HG03342 (cell line): ENCODE measurements around the gene MTG1.
"Not testable (repeated sequence)": the region's sequence is repeated elsewhere in the genome, so short reads cannot be mapped to it uniquely, and the experiment has no call there.

Experiments used
- ATAC-seq: cut with Tn5 transposase; IDR thresholded peaks from one replicate; pipeline ENCODE4 v1.9.1; 2021; ENCODE audit warnings: mild to moderate bottlenecking, moderate library complexity; ENCODE audit not compliant: unreplicated experiment

MTG1 gene

DNA sequence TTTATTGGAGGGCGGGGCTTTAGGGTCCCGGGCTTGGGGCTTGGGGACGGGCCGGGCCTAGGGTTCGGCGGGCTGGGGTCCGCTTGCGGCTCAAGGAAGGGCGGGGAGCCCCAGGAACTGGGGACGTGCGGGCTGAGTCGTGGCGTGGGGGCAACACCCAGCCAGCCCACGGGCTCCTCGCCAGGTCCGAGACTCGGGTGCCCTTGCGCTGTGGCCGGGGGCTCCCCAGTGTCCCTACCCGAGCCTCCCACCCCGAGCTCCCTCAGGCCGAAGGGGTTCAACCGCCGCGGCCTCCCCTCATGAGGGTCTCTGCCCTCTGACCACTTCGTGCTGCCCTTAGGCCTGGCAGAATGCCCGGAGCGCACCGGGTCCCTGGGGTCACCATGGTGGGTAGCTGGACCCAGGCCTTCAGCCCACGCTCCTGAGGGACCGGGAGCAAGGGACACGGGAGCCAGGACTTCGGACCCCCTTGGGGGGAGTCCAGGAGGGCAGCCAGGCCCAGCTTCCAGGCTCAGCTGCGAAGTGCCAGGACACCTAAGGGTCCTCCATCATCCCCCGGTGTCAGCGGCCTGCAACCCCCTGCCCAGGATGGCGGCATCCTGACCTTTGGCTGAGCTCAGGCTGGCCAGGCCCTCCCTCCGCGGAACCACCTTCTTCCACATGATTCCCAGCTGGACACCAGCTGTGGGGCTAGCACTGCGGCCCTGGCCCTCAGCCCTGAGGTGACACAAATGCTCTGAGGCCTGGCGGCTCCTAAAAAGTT is 35.6 kb upstream of the MTG1 start:
- ATAC-seq: no peak

DNA sequence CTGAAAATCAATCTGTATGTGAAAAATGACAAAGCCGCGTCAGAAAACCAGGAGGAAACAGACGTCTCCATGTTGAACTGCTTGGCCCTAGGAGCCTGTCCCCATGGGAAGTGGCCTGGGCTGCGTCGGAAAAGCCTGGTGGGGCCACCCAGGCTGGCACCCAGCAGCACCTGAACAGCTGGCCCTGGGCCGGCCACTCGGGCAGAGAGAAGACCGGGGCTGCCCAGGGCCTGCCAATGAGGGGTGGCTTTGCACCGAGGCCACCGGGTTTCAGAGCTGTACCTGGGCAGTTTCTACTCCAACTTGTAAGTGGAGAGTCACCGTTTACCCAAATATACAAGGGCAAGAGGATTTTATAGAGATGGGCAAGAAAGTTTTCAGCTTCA is 35.0 kb upstream of the MTG1 start:
- no peak for ATAC-seq

DNA sequence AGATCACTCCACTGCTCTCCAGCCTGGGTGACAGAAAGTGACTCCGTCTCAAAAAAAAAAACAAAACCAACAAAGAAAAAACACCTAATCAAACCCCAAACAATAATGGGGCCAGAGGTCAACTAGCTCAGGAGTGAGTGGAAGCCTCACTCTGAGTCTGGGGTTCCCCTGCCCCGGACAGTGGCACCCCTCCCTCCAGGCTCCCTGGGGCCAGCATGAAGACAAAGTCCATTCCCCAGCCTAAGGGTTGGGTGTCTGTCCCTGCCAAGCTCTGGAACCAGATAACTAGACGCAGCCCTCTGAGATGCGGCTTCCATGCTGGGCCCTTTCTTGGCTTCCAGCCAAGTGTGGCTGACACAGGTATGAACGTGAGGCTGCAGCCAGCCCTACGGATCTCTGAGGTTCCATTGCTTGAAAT is 34.4 kb upstream of the MTG1 start:
- ATAC-seq: no peak

DNA sequence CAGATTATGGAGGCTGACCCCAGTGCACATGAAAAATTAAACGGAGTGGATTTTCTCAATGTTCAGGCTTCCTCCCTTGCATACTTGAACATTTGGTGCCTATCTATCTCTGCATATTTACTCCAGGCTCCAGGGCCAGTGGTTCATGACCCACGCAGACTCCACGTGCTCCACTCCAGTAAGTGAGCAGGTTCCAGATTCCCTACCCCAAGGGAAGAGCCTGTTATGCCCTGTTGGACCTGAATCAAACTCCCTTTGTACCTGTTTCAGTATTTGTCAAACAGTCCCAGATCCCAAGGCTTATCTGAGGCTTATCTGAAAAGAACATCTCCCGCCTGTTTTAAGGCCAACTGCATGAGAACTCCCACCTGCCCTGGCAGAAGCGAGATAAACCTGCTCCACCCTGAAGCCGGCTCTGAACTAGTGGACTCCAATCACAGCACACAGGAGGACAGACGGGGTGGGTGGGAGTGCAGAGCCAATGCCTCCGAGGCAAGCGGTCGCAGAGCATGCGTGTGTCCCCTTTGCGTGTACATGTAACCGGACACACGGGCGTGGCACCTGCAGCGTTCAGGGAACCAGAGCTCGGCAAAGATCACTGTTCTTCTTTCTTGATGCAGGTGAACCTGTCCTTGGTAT is 33.9 kb upstream of the MTG1 start:
- ATAC-seq: no peak

DNA sequence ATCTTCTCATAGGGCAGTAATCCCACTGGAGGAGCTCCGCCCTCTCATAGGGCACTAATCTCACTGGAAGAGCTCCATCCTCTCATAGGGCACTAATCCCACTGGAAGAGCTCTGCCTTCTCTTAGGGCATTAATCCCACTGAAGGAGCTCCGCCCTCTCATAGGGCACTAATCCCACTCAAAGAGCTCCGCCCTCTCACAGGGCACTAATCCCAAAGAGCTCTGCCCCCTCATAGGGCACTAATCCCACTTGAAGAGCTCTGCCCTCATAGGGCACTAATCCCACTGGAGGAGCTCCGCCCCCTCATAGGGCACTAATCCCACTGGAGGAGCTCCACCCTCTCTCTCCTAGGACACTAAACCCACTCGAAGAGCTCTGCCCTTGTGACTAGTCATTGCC is 32.7 kb upstream of the MTG1 start:
- ATAC-seq: no peak

DNA sequence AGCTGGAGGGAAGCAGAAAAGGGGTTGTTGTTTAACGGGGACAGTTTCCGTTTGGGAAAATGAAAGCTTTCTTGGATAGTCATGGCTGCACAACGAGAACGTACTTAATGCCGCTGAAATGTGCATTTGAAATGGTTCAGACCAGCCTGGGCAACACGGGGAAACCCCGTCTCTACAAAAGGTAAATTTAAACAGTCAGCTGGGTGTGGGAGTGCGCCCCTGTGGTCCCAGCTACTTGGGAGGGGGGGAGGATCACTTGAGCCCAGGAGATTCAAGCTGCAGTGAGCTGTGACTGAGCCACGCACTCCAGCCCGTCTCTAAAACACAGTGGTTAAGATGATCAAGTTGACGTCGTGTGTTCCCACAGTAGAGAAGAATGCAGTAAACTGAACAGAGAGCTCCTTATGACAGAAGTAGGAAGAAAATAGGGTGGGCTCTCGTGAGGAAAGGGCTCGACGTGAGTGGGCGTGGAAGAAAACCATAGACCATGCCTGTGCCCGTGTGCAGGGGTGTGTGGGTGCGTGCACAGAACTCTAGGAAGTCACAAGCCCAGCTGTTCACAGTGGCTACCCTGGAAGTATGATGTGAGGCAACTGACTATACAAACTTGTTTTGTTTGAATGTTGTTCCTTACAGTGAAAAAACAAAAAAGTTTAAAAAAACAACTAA is 32.0 kb upstream of the MTG1 start:
- ATAC-seq: no peak

DNA sequence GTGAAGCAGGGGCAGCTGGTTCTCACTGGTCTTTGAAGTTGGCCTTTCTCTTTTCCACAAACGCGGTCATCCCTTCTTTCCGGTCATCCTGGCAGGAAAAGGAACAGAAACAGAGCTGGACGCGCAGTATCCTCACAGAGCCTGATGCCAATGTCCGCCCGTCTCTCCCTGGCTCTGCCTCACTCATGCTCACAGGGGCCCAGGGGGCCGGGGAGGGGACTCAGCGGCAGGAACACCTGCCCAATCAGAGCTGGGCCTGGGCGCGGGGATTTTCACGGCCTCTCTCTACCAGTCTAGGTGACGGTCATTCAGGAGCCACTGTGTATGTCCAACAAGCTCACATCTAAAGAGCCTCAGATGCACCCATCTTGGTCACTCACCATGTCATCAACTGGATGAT is 31.1 kb upstream of the MTG1 start:
- no peak for ATAC-seq

DNA sequence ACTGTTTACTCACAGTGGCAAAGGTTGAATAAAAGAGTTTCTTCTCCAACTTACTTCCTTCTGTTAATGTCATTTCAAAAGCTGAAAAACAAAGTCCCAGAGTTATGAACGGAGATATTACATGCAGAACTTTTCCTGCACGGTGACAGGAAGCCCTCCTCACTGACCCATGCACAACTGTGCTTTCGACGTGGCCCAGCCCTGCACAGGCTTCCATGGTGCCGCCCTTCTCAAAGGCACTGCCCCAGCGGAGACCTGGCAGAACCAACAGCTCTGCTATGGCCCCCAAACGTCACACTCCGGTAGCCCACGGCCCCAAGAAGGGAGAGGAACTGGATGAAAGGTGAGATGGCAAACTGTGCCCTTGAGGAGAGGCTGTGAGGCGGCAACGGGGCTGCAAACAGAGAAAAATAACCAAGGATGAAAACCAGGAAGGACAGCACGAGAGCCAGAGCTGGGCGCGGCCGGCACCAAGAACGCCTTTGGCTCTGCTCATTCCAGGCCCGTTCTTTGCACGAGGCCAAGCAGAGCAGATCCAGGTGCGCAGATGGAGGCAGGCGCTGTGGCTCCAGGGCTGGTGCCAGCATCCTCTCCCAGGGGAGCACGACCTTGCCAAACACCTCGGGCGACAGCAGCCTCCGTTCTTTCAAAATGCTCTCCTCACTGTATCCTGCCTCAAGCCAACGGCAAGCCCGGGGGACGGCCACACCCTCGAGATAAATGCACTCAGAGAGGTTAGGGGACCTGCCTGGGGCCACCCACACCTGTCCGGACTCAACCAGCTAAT is 29.1 kb upstream of the MTG1 start:
- ATAC-seq: no peak

DNA sequence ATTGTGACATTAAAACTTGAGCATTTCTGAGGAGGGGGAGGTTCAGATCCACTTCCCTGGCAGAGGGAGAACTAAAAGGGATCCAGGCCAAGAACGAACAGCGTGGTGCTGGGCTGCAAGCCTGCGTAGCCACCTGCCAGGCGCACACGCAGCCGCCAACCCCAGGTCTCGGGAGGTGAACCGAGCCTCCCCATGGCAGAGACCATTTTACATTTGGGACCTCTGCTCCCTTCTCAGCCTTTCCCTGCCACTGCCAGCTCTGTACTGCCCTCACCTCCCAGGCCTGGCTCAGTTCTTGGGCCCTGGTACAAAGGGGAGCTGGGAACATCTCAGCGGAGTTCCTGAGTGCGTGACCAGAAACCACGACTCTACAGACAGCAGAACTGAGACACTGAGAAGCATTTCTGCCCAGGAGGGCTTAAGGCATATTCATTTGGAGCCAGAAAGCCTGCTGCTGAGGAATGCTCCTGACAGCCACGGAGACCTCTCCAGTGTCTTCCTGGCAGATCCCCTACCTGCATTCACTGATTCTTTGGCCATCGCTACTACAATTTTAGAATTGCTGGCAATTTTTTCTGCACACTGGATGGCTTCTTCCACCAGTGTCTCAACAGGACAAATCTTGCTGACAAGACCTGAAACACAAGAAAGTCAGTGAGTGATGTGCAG is 28.4 kb upstream of the MTG1 start:
- ATAC-seq: no peak

DNA sequence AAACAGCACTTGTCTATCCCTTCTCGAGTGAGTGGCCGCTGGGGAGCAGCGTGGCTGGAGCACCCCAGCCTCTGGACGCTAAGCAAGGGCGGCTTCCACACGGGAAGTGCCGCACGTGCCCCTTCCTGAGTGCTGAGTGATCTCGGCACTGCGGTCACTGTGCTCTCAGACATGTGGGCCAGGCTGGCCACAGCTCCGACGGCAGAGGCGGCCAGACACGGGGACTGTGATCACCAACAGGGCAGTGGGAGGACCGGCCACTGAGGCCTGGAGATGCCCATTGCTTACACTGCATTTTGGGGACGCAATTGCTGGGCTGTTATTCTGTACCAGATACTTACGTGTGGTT is 27.9 kb upstream of the MTG1 start:
- no peak for ATAC-seq

DNA sequence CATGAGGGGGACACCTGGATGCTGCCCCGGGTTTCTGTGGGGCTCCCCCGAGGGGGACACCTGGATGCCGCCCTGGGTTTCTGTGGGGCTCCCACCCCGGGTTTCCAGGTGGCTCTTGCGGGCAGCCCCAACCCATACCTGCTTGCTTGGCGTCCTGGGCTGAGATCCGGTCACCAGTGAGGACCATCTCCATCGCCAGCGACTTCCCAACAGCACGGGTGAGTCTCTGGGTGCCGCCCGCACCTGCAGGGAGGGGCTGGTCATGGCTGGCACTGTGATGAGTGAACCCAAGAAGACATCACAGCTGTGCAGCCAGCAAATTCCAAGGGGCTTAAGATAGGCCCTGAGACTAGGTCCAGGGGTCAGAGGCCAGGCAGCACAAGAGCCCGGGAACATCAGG is 27.2 kb upstream of the MTG1 start:
- ATAC-seq: no peak

DNA sequence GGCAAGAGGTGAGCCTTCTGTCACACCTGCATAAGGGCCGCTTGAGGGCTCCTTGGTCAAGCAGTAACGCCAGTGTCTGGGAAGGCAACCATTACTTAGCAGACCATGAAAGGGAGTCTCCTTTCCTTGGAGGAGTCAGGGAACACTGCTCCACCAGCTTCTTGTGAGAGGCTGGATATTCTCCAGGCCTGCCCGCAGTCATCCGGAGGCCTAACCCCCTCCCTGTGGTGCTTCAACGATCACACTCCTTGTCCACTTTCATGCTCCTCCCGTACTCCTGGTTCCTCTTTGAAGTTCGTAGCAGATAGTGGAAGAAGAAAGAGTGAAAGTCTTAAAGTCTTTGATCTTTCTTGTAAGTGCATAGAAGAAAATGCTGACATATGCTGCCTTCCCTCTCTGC is 26.5 kb upstream of the MTG1 start:
- not testable (repeated sequence) for ATAC-seq

DNA sequence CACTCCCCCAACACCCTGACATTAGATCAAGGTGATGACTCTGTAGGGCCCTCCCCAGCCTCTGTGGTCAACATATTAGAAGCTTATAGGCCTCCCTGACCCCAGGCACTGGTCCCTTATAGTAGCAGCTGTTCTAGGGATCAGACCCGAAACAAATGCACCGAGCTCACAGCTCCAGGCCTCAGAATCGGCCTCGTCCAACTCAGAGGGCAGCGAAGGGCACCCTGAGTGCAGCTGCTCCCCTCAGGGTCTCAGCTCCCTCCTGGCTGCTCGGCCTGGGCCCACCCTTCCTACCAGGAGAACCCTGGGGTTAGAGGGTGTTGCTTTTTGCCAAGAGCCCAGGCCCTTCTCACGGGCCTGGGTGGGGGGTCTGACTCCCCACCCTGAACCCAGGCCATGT is 25.8 kb upstream of the MTG1 start:
- ATAC-seq: no peak

DNA sequence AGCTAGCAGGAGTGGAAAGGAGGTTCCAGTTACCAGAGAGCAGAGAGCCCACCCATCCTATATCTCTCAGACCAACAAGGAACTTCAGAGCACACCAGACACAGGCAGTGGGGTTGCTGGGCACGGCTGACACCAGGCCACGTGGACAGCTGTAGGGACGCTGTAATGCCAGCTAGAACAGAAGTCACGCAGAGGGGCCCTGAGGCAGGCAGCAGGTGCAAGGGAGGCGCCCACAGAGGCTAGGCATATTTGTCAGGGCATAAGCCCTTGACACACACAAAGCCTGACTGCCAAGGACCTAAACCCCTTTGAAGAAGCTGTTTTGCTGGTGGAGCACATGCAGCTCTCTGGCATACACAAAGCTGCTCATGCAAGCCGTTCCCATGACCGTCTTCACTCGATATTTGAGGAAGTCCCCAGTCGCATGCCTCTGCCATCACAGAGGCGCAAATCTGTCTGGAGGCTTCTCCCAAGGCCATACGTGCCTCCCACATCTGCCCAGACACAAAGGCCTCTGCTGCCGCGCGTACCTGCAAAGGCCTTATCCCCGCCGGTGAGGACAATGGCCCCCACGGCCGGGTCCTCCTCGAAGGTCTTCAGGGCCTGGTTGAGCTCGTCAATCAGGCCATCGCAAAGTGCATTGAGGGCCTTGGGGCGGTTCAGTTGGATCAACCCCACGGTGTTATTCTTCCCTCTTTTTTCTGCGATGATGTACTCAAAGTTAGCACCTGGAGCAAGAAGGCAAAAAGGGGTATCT is 23.7 kb upstream of the MTG1 start:
- no peak for ATAC-seq

DNA sequence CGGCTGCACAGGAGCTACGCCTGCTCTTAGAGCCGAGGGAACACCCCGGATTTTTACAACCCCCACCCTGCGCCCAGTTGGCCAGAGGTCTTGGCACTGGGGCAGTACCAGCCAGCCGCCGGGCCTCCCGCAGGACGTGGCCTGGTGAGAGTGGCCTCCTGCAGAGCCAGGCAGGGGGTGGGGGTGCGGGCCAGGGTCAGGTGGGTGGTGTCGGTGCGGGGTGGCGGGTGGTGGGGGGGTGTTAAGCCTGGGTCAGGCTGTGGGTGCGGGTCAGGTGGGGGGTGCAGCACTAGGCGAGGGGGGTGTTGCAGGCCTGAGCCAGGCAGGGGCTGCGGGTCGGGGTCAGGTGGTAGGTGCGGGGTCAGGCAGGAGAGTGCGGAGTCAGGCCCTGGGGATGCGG is 21.4 kb upstream of the MTG1 start:
- no peak for ATAC-seq

DNA sequence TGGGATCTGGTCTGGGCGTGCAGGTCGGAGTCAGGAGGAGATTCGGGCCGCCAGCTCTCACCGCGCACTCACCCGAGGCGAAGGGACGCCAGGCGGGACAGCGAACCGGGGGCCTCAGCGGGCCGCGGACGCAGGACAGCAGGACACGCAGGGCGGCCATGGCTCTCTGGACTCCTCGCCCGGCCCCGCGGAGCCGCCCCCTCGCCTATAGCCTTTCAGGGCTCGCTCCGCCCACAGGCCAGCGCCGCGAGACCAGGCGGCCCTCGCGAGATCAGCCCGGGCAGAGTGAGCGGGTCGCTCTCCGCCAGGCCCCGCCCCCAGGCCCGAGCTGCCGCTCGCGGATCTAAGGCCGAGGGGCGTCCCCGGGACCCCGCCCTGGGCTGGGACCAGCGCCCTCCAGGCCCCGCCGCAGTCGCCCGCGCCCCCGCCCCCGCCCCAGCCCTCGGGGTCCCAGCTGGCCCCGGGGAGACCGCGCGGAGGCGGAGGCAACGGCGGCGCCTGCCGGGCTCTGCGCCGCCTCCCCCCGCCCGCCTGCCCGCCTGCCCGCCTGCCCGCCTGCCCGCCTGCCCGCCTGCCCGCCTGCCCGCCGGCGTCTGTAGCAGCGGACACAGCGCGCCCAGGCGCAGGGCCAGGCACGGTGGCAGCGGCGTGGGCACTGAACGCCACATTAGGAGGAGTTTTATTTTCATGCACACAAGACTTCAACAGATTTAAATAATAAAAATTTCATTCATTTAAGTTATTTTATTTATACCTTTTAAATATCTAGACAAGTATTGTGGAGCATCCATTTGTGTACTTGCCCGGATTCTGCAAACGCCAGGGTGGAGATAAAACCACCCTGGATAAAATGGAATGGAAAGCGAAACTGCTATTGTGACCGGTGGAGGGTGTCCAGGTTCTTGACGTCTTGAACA is 20.5 kb upstream of the MTG1 start, which contains the start of gene ECHS1:
ECHS1 (minus strand) TSS at position 181 of the 917 bp plus-strand sequence; CDS start at position 160, 21 bp downstream.
- ATAC-seq: peak; percentile 96

DNA sequence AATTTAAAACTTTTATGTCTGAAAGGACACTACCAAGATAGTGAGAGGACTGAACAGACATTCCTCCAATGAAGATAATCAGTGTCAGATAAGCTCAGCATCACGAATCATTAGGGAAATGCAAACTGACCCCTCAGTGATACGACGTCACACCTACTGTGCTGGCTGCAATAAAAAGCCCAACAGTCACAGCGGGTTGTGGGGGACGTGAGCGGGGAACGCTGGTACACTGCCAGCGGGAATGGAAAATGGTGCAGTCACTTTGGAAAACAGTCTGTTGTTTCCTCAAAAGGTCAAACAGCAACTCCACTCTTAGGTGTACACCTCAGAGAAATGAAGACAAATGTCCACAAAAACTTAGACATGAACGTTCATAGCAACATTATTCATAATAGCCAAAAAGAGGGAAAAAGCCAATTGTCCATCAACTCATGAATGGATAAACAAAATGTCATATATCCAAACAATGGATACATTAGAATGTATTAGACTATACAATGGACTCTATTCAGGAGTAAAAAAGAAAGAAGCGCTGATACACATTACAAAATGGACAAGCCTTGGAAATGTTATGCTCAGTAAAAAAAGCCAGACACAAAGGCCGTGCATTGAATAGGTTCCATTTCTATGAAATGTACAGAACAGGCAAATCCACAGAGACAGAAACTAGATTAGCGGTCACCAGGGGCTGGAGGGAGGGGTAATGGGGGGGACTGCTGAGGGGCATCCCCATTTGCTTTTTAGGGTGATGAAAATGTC is 18.4 kb upstream of the MTG1 start:
- no peak for ATAC-seq

DNA sequence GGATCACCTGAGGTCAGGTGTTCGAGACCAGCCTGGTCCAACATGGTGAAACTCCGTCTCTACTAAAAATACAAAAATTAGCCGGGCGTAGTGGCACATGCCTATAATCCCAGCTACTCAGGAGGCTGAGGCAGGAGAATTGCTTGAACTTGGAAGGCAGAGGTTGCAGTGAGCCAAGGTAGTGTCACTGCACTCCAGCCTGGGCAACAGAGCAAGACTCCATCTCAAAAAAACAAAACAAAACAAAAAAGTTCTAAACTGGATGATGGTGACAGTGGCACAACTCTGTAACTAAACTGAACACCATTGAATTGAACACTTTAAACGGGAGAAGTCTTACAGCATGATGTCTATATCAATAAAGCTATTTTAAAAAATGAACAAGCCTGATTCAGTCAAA is 17.8 kb upstream of the MTG1 start:
- ATAC-seq: not testable (repeated sequence)
